GM18499 (cell line): ENCODE results near the gene TRMT112.

ENCODE experiments used
- ATAC-seq: cut with Tn5 transposase; IDR thresholded peaks from one replicate; pipeline ENCODE4 v1.9.1; 2021; ENCODE audit warnings: moderate number of reproducible peaks; ENCODE audit not compliant: insufficient read depth, unreplicated experiment

Gene TRMT112

DNA sequence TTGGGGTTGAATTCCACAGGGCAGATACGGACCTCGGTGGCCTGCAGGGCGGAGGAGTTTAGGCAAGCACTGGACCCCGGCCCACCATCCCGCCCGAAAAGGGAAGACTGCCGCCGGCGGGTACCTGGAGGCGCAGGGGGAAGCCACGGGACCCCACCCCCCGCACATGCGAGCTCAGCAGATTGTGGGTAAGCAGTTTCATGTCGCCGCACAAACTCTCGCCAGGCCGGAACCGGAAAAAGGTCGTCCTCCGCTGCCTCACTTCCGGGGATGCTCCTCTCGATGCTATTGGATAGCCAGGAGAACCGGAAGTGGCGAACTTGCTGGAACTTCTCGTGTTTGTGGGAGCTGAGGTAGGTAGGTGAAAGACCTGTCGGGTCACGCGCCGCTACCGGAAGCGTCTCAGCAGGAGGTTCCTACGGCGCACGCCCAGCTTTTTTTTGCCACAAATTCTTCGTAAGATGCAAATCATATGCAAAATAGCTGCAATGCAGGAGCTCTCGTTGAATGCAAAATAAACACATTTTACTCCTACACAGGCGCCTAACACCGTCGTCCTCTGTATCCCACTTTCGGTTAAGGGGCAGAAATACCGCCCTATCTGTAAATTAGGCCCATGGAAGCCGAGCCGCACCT, at the start of gene TRMT112:
TSS of gene TRMT112 (minus strand) at position 235 of the 636 bp plus-strand sequence. CDS start at position 202, 33 bp downstream.
- peak; percentile 39 for ATAC-seq

DNA sequence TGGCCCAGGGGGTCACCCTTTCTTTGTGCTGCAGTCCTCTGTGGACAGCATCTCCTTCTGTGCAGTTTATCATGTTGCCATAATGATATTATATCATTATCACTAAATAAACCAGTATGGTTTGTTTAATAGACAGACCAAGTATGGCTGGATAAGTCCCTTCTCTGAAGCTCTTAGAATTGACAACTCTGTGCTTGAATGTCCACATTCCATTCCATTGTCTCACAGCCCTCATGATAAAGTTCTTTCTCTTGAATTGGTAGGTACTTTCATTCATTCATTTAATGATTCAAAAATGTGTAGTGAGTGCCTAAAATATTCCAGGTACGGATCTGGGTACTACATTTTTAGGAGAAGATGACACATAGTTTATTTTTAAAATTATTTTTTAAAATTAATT, 49.4 kb upstream of the TRMT112 start:
- ATAC-seq: no peak

DNA sequence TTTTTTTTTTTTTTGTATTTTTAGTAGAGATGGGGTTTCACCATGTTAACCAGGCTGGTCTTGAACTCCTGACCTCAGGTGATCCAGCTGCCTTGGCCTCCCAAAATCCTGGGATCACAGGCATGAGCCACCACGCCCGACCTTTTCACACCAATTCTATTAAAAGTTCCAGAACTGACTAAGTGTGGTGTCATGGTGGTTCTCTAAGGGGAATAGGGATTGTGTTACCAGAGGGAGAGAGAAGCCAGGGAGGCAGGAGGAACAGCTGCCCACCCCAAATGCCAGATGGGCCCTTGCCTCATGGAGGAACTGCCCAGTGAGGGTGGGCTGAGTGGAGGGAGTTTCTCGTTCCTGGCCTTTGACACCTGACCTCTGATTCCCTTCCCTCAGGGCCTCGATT, 47.6 kb upstream of the TRMT112 start:
- ATAC-seq: no peak

DNA sequence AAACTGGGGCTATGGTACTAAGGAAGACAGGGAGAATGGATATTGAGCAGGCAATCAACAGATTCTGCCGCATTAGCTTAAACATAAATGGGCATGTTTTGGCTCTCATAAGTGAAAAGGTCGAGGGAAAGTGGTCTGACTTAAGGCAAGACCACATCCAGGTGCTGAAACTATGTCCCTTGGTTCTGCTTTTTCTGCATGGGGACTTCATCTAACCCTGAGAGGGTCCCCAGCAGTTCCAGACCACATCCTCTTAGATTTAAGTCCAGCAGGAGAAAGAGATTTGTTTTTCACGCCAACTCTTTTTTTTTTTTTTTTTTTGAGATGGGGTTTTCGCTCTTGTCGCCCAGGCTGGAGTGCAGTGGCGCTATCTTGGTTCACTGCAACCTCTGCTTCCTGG, 47.1 kb upstream of the TRMT112 start:
- no peak for ATAC-seq

DNA sequence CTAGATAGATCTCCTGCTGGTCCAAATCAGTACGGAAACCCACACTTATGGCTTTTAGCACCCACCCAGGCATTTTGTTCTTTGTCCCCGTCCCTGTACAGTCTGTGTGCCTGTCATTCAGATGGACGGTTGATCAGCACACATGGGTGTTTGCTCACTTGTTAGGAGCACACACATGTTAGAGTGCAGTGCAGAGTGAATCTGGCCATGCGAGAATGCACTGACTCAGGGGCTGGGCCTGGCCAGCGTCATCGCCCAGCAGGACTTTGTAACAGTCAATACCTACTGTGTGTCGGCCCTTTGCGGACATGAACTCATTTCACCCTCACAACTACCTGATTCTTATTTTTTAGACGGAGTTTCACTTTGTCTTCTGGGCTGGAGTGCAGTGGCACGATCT, 45.0 kb upstream of the TRMT112 start:
- ATAC-seq: no peak

DNA sequence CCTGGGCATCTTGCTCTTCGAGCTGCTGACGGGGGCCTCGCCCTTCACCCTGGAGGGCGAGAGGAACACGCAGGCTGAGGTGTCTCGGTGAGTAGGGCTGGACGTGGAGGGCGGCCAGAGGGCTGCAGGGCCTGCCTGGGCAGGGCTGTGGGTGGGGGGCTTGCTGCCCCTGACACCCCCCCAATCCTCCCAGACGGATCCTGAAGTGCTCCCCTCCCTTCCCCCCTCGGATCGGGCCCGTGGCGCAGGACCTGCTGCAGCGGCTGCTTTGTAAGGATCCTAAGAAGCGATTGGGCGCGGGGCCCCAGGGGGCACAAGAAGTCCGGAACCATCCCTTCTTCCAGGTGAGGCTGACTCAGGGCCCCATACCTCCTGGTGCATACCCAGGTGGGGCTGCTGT, 44.3 kb upstream of the TRMT112 start:
- no peak for ATAC-seq

DNA sequence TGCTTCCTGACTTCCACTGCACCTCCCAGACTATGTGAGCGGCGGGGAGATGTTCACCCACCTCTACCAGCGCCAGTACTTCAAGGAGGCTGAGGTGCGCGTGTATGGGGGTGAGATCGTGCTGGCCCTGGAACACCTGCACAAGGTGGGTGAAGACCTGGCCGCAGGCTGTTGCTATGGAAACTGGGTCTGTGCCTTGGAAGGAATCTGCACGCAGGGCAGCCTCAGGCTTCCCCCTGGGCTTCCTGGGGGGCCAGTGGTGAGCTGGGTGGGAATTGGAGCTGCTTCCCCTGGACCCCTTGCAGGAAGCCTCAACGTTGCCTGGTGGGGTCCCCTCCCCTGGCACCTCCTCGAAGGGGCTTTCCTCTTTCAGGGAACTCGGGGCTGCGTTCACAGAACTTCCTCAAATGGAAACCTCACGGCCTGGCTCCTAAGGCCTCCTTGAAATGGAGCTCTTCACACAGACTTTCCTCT, 43.1 kb upstream of the TRMT112 start:
- ATAC-seq: no peak

DNA sequence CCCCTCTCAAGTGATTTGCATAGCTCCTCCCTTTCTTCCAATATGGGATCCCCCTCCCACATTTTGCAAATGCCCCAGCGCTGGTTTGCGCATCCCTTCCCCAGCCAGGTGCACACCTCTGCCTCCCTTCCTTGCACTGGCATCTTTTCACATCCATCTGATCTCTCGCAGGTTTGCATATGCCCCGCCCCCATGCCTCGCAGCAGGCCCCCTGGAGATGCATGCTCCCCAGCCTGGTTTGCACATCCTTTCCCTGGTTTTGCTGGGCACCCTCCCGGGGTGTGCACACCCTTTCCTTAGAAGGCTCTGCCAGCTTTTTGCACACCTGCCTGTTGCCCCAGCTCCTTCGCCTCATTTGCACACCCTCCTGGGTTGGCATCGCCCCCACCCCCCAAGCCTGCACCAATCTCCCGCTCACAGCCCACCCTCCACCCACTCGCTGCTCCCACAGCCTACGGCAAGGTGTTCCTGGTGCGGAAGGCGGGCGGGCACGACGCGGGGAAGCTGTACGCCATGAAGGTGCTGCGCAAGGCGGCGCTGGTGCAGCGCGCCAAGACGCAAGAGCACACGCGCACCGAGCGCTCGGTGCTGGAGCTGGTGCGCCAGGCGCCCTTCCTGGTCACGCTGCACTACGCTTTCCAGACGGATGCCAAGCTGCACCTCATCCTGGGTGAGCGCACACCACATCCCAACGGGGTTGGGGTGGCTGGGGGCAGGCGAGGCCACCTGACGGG, 42.5 kb upstream of the TRMT112 start:
- ATAC-seq: no peak

DNA sequence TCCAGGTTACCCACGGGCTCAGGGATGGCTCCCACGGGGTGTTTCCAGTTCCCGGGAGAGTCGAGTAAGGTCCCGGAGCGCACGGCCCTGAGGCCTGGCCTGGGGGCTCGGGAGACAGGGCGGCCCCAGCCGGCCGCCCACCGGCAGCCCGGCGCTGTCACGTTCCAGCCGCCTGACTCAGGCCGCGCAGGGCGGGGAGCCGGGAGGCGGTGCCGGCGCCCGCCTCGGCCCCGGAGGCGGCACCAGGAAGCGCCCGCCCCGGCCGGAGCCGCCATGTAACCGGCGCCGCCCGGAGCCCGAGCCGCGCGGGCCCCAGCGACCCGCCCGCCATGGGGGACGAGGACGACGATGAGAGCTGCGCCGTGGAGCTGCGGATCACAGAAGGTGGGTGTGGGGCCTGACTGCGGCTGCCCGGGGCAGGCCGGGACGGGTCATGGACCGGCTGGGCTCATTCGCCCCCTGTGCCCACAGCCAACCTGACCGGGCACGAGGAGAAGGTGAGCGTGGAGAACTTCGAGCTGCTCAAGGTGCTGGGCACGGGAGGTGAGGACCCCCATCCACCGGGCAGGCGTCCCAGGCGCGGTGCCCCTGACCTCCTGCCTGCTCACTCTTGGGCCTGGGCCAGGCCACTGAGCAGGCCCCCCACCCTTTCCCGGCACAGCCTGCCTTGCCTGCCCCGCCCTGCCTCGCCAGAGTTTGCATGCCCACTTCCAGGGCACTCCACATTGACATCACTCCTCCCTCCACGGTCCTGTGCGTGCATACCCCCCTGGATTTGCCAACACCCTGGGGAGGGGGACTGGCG, 41.8 kb upstream of the TRMT112 start, which contains the start of gene RPS6KA4:
TSS of gene RPS6KA4 (plus strand) at position 256 of the 805 bp plus-strand sequence. CDS start at position 330, 74 bp downstream.
- ATAC-seq: no peak

DNA sequence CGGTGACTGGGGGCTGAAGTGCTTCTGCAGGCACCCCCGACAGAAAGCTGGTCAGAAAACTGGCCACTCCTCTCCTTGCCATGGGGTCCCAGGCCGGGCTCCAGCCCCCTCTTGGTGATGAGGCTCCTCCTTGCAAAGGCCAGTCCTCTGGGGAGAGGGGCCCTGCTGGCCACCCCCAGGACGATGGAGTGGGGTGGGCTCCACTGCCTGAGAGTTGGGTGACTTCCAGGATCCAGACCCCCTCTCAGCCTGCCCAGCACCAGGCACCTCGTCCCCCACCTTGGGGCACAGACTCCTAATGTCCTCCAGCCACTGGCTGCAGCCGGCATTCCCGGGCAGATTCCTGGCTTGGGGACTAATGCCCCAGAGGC, 41.2 kb upstream of the TRMT112 start:
- ATAC-seq: no peak

DNA sequence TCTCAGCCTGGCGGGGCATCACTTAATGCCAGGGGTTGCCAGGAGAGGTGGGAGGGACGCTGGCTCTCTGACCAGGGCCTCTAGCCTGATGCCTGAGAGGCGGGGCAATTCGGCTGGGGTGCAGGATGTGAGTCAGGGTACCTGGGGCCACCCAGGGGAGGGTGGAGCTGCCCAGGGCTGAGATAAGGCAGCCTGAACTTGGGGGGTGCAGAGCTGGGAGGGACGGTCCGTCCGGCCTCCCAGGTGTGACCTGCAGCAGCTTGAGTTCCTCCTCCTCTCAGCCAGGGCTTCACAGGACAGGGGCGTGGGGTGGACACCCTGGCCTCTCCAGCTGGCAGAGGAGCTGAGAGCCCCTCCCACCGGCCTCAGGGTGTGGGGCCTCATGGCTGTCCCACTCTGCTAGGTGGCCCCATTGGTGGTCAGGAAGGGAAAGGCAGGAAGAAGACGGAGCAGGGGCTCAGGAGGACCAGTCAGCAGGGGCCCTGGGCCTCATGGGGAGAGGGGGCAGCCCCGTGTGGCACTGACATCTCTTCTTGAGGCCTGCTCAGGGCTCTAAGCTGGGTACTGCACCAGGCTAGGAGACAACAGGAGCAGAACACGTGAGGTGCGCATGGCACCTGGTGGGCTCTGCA, 40.7 kb upstream of the TRMT112 start:
- ATAC-seq: no peak

DNA sequence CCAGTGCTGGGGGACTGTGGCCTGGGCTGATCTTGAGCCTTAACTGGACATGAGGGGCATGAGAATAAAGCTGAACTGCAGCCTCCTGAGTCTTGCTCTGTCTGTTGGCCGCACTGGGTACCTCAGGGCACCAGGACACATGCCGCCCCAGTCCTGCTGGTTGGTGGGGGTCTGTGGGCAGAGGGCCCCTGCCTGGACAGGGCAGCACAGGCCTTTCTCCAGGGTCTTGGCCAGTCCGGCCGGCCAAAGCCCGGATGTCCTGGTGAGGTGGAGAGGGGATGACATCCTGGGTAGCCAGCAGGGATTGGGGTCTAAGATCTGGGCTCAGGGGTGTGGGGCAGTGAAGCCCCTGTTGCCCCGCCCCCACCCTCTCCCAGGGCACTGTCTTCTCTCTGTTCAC, 40.1 kb upstream of the TRMT112 start:
- ATAC-seq: no peak

DNA sequence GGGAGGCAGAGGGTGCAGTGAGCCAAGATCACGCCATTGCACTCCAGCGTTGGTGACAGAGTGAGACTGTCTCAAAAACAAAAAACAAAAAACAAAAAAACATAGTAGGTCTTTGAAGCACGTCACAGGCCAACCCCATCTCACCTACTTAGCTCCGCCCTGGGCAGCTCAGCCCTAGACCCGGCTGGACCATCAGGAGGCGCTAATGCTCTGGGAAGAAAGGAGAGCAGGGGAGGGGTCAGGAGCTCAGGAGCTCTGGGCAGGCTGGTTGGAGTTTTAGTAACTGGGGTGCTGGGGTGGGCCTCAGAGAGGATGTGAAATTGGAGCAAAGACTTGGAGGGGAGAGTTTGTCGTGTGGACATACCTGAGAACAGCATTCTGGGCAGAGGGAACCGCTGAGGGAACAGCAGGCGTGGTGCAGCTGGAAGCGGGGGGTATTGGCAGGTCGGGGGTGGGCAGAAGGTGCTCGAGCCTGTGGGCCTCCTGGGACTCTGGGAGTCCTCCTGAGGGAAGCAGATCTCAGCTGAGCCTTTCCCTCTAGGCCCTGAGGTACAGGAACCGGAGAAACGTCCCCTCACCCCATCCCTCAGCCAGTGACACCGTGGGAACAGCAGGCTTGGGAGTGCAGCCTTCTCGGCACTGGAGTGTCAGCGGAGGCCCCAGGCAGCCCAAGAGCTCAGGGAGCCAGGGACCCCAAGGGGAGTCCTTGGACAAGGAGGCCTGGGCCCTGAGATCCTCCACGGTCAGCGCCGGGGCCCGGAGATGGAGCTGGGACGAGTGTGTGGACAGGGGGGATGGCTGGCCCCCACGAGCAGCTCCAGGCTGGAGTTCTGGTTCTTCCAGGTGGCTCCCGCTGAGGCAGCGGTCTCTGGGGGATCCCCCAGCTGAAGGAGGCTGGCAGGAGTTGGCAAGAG, 39.4 kb upstream of the TRMT112 start:
- no peak for ATAC-seq

DNA sequence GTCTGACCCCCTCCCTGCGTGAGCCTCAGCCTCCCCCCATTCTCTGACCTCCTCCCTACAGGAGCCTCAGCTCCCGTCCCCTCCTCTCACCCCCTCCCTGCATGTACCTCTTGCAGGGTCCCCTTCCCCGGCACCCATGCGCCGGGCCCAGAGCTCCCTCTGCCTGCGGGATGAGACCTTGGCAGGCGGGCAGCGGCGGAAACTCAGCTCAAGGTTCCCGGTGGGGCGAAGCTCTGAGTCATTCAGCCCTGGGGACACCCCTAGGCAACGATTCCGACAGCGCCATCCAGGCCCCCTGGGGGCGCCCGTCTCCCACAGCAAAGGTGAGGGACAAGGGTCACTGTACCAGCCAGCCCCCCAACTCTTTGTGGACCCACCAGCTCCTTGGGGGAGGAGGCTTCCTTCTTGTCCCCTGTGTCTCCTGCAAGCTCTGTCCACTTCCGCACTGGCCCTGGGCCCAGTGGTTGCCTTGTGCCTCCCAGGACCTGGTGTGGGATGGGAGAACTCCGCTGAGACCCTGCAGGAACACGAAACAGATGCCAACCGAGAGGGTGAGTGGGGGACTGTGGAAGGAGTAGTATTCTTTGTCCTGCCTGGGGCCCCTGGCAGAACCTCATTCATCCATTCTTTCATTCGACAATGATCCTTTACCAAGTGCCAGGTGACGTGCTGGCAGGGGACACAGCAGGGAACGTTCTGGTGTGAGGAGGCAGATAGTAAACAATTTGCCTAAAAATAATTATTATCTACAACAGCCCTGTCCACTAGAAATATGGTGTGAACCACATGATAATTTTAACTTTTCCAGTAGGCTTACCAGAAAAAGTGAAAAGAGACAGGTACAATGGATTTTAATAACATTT, 38.0 kb upstream of the TRMT112 start:
- ATAC-seq: no peak

DNA sequence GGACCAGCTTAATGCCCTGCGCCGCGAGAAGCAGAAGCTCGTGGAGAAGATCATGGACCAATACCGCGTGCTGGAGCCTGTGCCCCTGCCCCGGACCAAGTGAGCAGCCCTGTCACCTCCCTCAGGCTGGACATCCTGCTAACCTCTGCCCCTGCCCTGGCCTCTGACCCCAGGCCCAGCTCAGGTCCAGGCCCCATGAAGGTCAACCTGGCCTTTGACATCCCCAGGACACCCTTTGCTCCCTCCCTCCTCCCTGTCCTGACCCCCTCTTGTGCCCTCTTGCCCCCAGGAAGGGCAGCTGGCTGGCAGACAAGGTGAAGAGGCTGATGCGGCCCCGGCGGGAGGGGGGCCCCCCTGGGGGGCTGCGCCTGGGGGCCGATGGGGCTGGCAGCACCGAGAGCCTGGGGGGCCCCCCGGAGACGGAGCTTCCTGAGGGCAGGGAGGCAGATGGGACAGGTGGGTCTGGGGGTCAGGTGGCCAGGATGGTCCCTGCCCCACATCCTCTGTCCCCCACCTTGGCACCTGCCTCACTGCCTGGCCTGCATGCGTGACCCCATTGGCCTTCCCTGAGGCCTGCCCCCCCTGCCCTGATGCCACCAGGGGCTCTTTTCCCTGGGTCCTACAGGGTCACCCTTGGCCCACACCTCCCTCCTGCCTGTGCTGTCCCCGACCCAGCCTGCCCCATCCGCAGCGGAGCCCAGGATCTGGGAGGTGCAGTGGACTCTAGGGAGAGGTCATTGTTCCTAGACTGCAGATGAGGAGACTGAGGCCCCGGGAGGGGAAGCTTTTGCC, 36.6 kb upstream of the TRMT112 start:
- no peak for ATAC-seq

DNA sequence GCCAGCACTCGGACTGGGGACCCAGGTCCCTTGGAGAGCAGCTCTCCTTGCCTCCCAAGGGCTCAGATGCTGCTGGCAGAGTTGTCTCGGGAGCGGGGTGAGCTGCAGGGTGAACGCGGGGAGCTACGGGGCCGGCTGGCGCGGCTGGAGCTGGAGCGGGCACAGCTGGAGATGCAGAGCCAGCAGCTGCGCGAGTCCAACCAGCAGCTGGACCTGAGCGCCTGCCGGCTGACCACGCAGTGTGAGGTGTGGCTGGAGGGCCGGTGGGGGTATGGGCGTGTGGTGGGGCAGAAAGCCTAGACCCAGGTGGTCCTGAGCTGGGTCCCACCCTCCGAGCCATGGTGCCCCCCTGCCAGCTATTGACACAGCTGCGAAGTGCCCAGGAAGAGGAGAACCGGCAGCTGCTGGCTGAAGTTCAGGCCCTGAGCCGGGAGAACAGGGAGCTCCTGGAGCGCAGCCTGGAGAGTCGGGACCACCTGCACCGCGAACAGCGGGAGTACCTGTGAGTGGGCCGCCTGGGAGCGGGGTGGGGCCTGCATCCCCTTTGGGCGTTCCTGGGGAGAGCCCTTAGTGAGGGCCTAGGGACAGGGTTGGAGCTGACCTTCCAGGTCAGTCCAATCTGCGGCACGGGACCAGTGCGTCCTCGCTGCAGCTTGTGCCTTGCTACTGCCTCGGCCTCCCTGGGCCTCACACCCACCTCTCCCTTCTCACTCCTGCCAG, 35.8 kb upstream of the TRMT112 start:
- no peak for ATAC-seq
